ENCODE results near the gene APOBEC3F.
"Not testable (repeated sequence)": the region's sequence is repeated elsewhere in the genome, so short reads cannot be mapped to it uniquely, and the experiment has no call there.

Gene APOBEC3F

DNA sequence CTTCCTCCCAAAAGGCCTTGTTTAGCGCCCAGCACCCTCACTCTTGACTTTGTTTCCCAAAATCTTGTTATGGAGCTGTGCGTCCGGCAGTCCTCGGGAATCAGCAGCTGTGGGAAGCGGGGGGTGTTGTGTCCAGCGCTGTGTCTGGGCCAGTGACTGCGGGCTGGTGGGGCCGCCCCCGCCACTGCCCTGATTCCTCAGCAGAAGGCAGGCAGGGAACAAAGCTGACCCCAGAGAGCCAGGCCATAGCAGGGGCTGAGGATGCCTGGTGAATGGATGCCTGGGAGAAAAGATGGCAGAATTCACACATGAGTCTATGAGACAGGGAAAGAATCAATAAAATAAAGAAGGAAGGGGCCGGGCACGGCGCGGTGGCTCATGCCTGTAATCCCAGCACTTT, 24.1 kb upstream of the APOBEC3F start:
- Histone ChIP-seq H3K9ac (ENCODE audit: low read depth, low read length) (no peak overlapping the region), H3K4me1 (ENCODE audit: insufficient read depth, low read length) (peaks cover 35% of the 10 kb centered on the region), H3K27ac (ENCODE audit: low read length) (no peak overlapping the region), H3K27me3 (ENCODE audit: insufficient read depth, low read length, poor library complexity) (no peaks in the 10 kb centered on the region), H3K4me2 (ENCODE audit: insufficient read depth, low read length) (no peak overlapping the region), H3K9me3 (ENCODE audit: insufficient read depth, low read length, severe bottlenecking) (no peaks in the 10 kb centered on the region), H3K36me3 (ENCODE audit: insufficient read depth, low read length) (peaks cover 8% of the 10 kb centered on the region; the same call in 1 of the 2 replicates), H3K4me3 (ENCODE audit: low read depth in 1 of 2, low read length in 2 of 2) (no peak overlapping the region), H2AFZ (ENCODE audit: low read depth, low read length) (no peak overlapping the region), H4K20me1 (ENCODE audit: insufficient read depth, low read length) (no peaks in the 10 kb centered on the region), H3K79me2 (ENCODE audit: insufficient read depth, low read length) (peaks cover 15% of the 10 kb centered on the region)
- TF ChIP-seq CTCF (IDR thresholded peaks at IDR 0.05; ENCODE audit: borderline replicate concordance, extremely low read depth, low read length, poor library complexity, severe bottlenecking) = no peak
- no peak for TF ChIP-seq EZH2 (IDR thresholded peaks at IDR 0.05; ENCODE audit: borderline replicate concordance, low read depth, low read length, severe bottlenecking)
- DNase-seq (no peak), ATAC-seq (ENCODE audit: insufficient read depth, low read depth) (no peak)

GRCh38 chr22:39017596-39018365, 22.9 kb upstream of the APOBEC3F start:
- Histone ChIP-seq H3K79me2 (ENCODE audit: insufficient read depth, low read length) (peaks cover 21% of the 10 kb centered on the region), H4K20me1 (ENCODE audit: insufficient read depth, low read length) (no peaks in the 10 kb centered on the region), H3K4me3 (ENCODE audit: low read depth in 1 of 2, low read length in 2 of 2) (no peak overlapping the region), H3K9ac (ENCODE audit: low read depth, low read length) (no peak overlapping the region), H3K27me3 (ENCODE audit: insufficient read depth, low read length, poor library complexity) (no peaks in the 10 kb centered on the region), H3K4me2 (ENCODE audit: insufficient read depth, low read length) (no peak overlapping the region), H3K4me1 (ENCODE audit: insufficient read depth, low read length) (peaks cover 45% of the 10 kb centered on the region), H2AFZ (ENCODE audit: low read depth, low read length) (no peak overlapping the region), H3K36me3 (ENCODE audit: insufficient read depth, low read length) (peaks cover 8% of the 10 kb centered on the region; the same call in 1 of the 2 replicates), H3K27ac (ENCODE audit: low read length) (no peak overlapping the region), H3K9me3 (ENCODE audit: insufficient read depth, low read length, severe bottlenecking) (no peaks in the 10 kb centered on the region)
- TF ChIP-seq EZH2 (IDR thresholded peaks at IDR 0.05; ENCODE audit: borderline replicate concordance, low read depth, low read length, severe bottlenecking) (no peak), CTCF (IDR thresholded peaks at IDR 0.05; ENCODE audit: borderline replicate concordance, extremely low read depth, low read length, poor library complexity, severe bottlenecking) (no peak)
- ATAC-seq (ENCODE audit: insufficient read depth, low read depth) (no peak), DNase-seq (no peak)

DNA sequence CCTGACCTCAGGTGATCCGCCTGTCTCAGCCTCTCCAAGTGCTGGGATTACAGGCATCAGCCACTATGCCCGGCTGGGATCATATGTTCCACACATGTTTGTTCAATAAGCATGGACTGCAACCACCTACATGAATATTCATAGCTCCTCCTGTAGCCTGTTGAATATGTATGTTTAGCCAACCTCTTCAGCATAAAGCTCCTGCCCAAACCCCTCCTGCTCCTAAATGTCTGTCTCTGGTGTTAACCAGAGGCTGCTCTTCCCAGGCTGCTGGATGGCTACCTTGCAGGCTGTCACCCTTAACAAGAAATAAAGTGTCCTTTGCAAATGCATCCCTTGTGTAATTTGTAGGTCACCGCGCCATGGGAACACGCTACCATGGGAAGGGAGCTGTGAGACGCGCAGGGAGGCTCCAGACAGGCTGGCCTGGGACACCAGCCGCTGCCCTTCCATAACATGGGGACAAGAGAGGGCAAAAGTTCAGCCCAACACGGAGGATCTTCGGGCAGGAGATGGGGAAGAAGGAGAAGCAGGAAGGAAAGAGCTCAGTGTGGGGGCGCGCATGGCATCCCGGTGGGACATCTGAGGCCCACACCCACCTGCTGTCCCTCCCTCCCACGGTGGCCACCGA, 20.5 kb upstream of the APOBEC3F start:
- Histone ChIP-seq H3K9ac (ENCODE audit: low read depth, low read length) (peak overlapping the region; percentile 9; the same call in 1 of the 2 replicates), H3K4me3 (ENCODE audit: low read depth in 1 of 2, low read length in 2 of 2) (peak overlapping the region in 1 of 2 experiments; percentile 45; a peak in 2 of 4 replicates), H3K4me1 (ENCODE audit: insufficient read depth, low read length) (peaks cover 29% of the 10 kb centered on the region), H3K27ac (ENCODE audit: low read length) (peak overlapping the region; percentile 52), H3K79me2 (ENCODE audit: insufficient read depth, low read length) (peaks cover 13% of the 10 kb centered on the region), H2AFZ (ENCODE audit: low read depth, low read length) (peak overlapping the region; percentile 55; the same call in 1 of the 2 replicates), H3K36me3 (ENCODE audit: insufficient read depth, low read length) (peaks cover 21% of the 10 kb centered on the region), H3K4me2 (ENCODE audit: insufficient read depth, low read length) (peak overlapping the region; percentile 58)
- not testable (repeated sequence) for ATAC-seq (ENCODE audit: insufficient read depth, low read depth); H3K9me3 ChIP-seq (ENCODE audit: insufficient read depth, low read length, severe bottlenecking); H4K20me1 ChIP-seq (ENCODE audit: insufficient read depth, low read length); DNase-seq; H3K27me3 ChIP-seq (ENCODE audit: insufficient read depth, low read length, poor library complexity)
